HepG2 (cell line): ENCODE results near the gene SLC38A1.

Experiments used
- CHD2 ChIP-seq: IDR thresholded peaks from 2 replicates; pipeline ENCODE4 v1.6.1; 2011; ENCODE audit warnings: low read depth, low read length, improper control_type of control experiment
- FOXA1 ChIP-seq, 2 experiments: fragments of 450-650 bp in 1 of 2; sonication (generic) in 1 of 2; formaldehyde crosslinking in 1 of 2; IDR thresholded peaks; 2 replicates each; pipeline versions ENCODE4 v1.4.0 to v1.6.1; 2016 to 2020; ENCODE audit warnings: missing genetic modification reagents in 1 of 2
- JUND ChIP-seq: sonication (generic); formaldehyde crosslinking; IDR thresholded peaks from 2 replicates; pipeline ENCODE4 v1.8.0; 2022; ENCODE audit warnings: mild to moderate bottlenecking, missing genetic modification reagents
- RFX5 ChIP-seq: IDR thresholded peaks from 2 replicates; pipeline ENCODE4 v1.6.1; 2011; ENCODE audit warnings: low read depth, low read length, improper control_type of control experiment
- TF ChIP-seq, protein P1 (sequence below): IDR thresholded peaks from 2 replicates; pipeline ENCODE4 v1.6.1; 2016; ENCODE audit warnings: missing compliant biosample characterization, missing genetic modification reagents, borderline replicate concordance
- TF ChIP-seq, protein P2 (sequence below): IDR thresholded peaks from 2 replicates; pipeline ENCODE4 v1.6.1; 2012; ENCODE audit warnings: low read length, improper control_type of control experiment
- TF ChIP-seq, protein P3 (sequence below): sonication (generic); formaldehyde crosslinking; IDR thresholded peaks from 2 replicates; pipeline ENCODE4 v1.5.0; 2020; ENCODE audit warnings: mild to moderate bottlenecking, missing genetic modification reagents, moderate library complexity
- TF ChIP-seq, protein P4 (sequence below): sonication (generic); formaldehyde crosslinking; IDR thresholded peaks from 2 replicates; pipeline ENCODE4 v1.4.0; 2020; ENCODE audit warnings: low read depth, mild to moderate bottlenecking, missing genetic modification reagents

DNA sequence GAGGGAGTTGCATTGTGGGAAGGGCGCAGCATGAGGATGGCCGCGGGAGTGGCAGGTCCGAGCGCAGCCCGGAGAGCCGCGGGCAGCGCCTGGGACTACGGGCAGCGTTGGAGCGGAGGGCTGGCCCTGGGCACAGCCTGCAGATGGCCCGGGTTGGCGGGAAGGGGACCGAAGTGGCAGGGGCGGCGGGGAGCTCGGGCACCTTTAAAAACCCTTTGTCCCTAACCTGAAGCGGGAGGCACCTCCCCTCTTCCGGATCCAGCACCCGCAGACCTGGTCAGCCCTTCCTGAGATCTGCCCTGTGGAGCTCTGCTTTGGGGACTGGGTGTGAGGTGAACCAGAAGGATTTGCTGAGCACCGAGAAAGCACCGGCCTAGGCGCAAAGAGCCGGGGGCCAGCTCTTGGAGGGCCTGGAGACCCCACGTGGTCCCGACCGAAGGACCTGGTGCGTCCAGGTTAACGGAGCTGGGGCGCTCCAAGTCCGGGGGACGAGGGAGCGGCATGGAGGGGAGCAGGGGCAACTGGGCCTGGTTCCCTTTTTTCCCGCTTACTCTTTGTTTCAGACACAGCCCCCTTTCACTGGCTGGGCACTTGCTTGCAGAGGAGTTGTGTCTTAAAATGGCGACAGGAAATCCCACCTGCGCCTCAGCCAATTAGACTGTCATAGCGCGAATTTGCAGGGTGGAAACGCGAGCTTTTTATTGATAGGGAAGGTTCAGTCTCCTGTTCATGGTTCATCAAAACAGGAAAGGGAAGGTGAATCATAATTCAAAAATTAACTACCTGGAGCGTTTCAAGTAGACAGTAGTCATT, 792 bp upstream of the SLC38A1 start:
- TF ChIP-seq, protein P1, sequence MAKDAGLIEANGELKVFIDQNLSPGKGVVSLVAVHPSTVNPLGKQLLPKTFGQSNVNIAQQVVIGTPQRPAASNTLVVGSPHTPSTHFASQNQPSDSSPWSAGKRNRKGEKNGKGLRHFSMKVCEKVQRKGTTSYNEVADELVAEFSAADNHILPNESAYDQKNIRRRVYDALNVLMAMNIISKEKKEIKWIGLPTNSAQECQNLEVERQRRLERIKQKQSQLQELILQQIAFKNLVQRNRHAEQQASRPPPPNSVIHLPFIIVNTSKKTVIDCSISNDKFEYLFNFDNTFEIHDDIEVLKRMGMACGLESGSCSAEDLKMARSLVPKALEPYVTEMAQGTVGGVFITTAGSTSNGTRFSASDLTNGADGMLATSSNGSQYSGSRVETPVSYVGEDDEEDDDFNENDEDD (CRISPR knock-in tag), result no peak
- no peak for TF ChIP-seq JUND
- TF ChIP-seq CHD2, result no peak
- TF ChIP-seq, protein P2, sequence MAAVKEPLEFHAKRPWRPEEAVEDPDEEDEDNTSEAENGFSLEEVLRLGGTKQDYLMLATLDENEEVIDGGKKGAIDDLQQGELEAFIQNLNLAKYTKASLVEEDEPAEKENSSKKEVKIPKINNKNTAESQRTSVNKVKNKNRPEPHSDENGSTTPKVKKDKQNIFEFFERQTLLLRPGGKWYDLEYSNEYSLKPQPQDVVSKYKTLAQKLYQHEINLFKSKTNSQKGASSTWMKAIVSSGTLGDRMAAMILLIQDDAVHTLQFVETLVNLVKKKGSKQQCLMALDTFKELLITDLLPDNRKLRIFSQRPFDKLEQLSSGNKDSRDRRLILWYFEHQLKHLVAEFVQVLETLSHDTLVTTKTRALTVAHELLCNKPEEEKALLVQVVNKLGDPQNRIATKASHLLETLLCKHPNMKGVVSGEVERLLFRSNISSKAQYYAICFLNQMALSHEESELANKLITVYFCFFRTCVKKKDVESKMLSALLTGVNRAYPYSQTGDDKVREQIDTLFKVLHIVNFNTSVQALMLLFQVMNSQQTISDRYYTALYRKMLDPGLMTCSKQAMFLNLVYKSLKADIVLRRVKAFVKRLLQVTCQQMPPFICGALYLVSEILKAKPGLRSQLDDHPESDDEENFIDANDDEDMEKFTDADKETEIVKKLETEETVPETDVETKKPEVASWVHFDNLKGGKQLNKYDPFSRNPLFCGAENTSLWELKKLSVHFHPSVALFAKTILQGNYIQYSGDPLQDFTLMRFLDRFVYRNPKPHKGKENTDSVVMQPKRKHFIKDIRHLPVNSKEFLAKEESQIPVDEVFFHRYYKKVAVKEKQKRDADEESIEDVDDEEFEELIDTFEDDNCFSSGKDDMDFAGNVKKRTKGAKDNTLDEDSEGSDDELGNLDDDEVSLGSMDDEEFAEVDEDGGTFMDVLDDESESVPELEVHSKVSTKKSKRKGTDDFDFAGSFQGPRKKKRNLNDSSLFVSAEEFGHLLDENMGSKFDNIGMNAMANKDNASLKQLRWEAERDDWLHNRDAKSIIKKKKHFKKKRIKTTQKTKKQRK, result no peak
- TF ChIP-seq, protein P3, sequence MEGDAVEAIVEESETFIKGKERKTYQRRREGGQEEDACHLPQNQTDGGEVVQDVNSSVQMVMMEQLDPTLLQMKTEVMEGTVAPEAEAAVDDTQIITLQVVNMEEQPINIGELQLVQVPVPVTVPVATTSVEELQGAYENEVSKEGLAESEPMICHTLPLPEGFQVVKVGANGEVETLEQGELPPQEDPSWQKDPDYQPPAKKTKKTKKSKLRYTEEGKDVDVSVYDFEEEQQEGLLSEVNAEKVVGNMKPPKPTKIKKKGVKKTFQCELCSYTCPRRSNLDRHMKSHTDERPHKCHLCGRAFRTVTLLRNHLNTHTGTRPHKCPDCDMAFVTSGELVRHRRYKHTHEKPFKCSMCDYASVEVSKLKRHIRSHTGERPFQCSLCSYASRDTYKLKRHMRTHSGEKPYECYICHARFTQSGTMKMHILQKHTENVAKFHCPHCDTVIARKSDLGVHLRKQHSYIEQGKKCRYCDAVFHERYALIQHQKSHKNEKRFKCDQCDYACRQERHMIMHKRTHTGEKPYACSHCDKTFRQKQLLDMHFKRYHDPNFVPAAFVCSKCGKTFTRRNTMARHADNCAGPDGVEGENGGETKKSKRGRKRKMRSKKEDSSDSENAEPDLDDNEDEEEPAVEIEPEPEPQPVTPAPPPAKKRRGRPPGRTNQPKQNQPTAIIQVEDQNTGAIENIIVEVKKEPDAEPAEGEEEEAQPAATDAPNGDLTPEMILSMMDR (CRISPR knock-in tag), result no peak
- no peak for TF ChIP-seq RFX5
- TF ChIP-seq, protein P4, sequence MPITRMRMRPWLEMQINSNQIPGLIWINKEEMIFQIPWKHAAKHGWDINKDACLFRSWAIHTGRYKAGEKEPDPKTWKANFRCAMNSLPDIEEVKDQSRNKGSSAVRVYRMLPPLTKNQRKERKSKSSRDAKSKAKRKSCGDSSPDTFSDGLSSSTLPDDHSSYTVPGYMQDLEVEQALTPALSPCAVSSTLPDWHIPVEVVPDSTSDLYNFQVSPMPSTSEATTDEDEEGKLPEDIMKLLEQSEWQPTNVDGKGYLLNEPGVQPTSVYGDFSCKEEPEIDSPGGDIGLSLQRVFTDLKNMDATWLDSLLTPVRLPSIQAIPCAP, result no peak
- no peak for TF ChIP-seq FOXA1 (IDR thresholded peaks at IDR 0.05)
- no peak for TF ChIP-seq FOXA1 (CRISPR knock-in tag; IDR thresholded peaks at IDR 0.05)
